GM12878 (cell line): ENCODE results near the gene CC2D1A. TPM values are rescaled to one million over a fixed set of nuclear protein-coding genes. Genes with fewer than 3 reads are reported as not detected.

Experiments used
- ATAC-seq: fragments of 200-7000 bp; cut with Tn5 transposase; 3 replicates; pipeline ENCODE4 v1.9.1; 2020; ENCODE audit warnings: mild to moderate bottlenecking, moderate library complexity
- BruUV-seq: library from RNA; stranded (reverse); fragments of 400-500 nt; replicated peaks from 2 replicates; lab custom pipeline; 2021; lab: Mats Ljungman, UMichigan
- CTCF ChIA-PET: fragments of 300-600 bp; sonication (Branson Sonifier 250); formaldehyde crosslinking; extraction: SDS; loops from one replicate; lab custom pipeline; 2021; ENCODE audit warnings: inconsistent platforms; lab: Yijun Ruan, JAX
- POLR2A ChIA-PET: fragments of 350-600 bp; formaldehyde crosslinking; extraction: SDS; loops from one replicate; lab custom pipeline; 2021; ENCODE audit warnings: inconsistent platforms; lab: Charles Lee
- RAD21 ChIA-PET: fragments of 300-600 bp; sonication (Branson Sonifier 250); formaldehyde crosslinking; loops from one replicate; lab custom pipeline; 2023; ENCODE audit warnings: antibody characterized with exemption; ENCODE audit not compliant: unreplicated experiment; lab: Charles Lee
- SMC1A ChIA-PET: fragments of 300-600 bp; sonication (Branson Sonifier 250); formaldehyde crosslinking; loops from one replicate; lab custom pipeline; 2023; ENCODE audit not compliant: unreplicated experiment, uncharacterized antibody; lab: Charles Lee
- DNase-seq: peaks from one replicate; pipeline ENCODE4 v3.0.0-alpha.2; 2011; ENCODE audit warnings: low read depth, low spot score
- FAIRE-seq: peaks from 3 replicates; lab custom pipeline; 2011; peaks lifted over from hg19 to GRCh38; lab: Jason Lieb, UNC
- H2AFZ ChIP-seq: 2 replicates; pipeline ENCODE4 v1.6.0; 2011; ENCODE audit warnings: low read depth, low read length, control low read depth; ENCODE audit not compliant: control insufficient read depth
- H3K27ac ChIP-seq: 2 replicates; pipeline ENCODE4 v1.5.1; 2011; ENCODE audit warnings: control low read depth; ENCODE audit not compliant: control insufficient read depth, insufficient read depth
- H3K27me3 ChIP-seq, 2 experiments: replicated peaks in 1 of 2; 2 replicates each; pipeline versions ENCODE4 v1.6.0 to v1.6.1; 2011; ENCODE audit warnings: low read length in 1 of 2; ENCODE audit not compliant: control insufficient read depth in 2 of 2, insufficient read depth in 2 of 2
- H3K36me3 ChIP-seq, 2 experiments: 2 replicates each; pipeline ENCODE4 v1.5.1; 2011; ENCODE audit warnings: low read length in 1 of 2; ENCODE audit not compliant: control insufficient read depth in 2 of 2, insufficient read depth in 2 of 2
- H3K4me1 ChIP-seq: 2 replicates; pipeline ENCODE4 v1.6.1; 2011; ENCODE audit warnings: mild to moderate bottlenecking, low read length, moderate library complexity, mixed read lengths; ENCODE audit not compliant: control insufficient read depth, insufficient read depth
- H3K4me2 ChIP-seq: 2 replicates; pipeline ENCODE4 v1.6.0; 2011; ENCODE audit warnings: control low read depth; ENCODE audit not compliant: control insufficient read depth, insufficient read depth
- H3K4me3 ChIP-seq: fragments of 200-600 bp; sonication (generic); 2 replicates; pipeline ENCODE4 v1.5.1; 2016
- H3K79me2 ChIP-seq: 2 replicates; pipeline ENCODE4 v1.6.0; 2011; ENCODE audit warnings: low read length; ENCODE audit not compliant: control insufficient read depth, insufficient read depth
- H3K9ac ChIP-seq: 2 replicates; pipeline ENCODE4 v1.8.0; 2011; ENCODE audit warnings: low read length, control low read depth, mixed read lengths; ENCODE audit not compliant: control insufficient read depth, insufficient read depth
- H3K9me3 ChIP-seq: replicated peaks from 3 replicates; pipeline ENCODE4 v1.5.1; 2011; ENCODE audit warnings: mild to moderate bottlenecking, low read length; ENCODE audit not compliant: control insufficient read depth, insufficient read depth
- H4K20me1 ChIP-seq: 2 replicates; pipeline ENCODE4 v1.6.0; 2011; ENCODE audit not compliant: control insufficient read depth, insufficient read depth
- ATF3 ChIP-seq: IDR thresholded peaks from 2 replicates; pipeline ENCODE4 v1.6.1; 2011; ENCODE audit warnings: low read depth, mild to moderate bottlenecking, low read length, moderate library complexity, borderline replicate concordance; ENCODE audit errors: extremely low read depth
- BCL11A ChIP-seq: IDR thresholded peaks from 2 replicates; pipeline ENCODE4 v1.6.1; 2011; ENCODE audit warnings: low read depth, low read length
- CHD1 ChIP-seq: IDR thresholded peaks from 2 replicates; pipeline ENCODE4 v1.6.1; 2012; ENCODE audit warnings: low read depth, low read length, improper control_type of control experiment
- FOS ChIP-seq: IDR thresholded peaks from 3 replicates; pipeline ENCODE4 v1.6.1; 2011; ENCODE audit warnings: borderline replicate concordance; ENCODE audit not compliant: insufficient read length; ENCODE audit errors: extremely low read depth
- JUND ChIP-seq: IDR thresholded peaks from 2 replicates; pipeline ENCODE4 v1.6.1; 2012; ENCODE audit warnings: low read depth, mild to moderate bottlenecking, low read length, improper control_type of control experiment, moderate library complexity
- NFYB ChIP-seq: IDR thresholded peaks from 2 replicates; pipeline ENCODE4 v1.6.1; 2011; ENCODE audit warnings: low read depth, mild to moderate bottlenecking, low read length, improper control_type of control experiment, moderate library complexity; ENCODE audit not compliant: insufficient read depth
- RAD51 ChIP-seq: fragments of 450-650 bp; IDR thresholded peaks from 2 replicates; pipeline ENCODE4 v1.6.1; 2016; ENCODE audit warnings: moderate library complexity, mild to moderate bottlenecking, inconsistent platforms
- RB1 ChIP-seq: fragments of 450-650 bp; formaldehyde crosslinking; IDR thresholded peaks from 2 replicates; pipeline ENCODE4 v1.6.1; 2017; ENCODE audit warnings: mild to moderate bottlenecking, borderline replicate concordance
- RELA ChIP-seq: fragments of 450-650 bp; IDR thresholded peaks from 2 replicates; pipeline ENCODE4 v1.8.0; 2014; ENCODE audit warnings: borderline replicate concordance; ENCODE audit not compliant: partially characterized antibody
- RUNX3 ChIP-seq: IDR thresholded peaks from 2 replicates; pipeline ENCODE4 v1.6.1; 2012; ENCODE audit warnings: low read length, inconsistent platforms
- SIX5 ChIP-seq: IDR thresholded peaks from 2 replicates; pipeline ENCODE4 v1.6.1; 2011; ENCODE audit warnings: mild to moderate bottlenecking, low read depth, low read length, moderate library complexity; ENCODE audit not compliant: severe bottlenecking
- STAT3 ChIP-seq: IDR thresholded peaks from 2 replicates; pipeline ENCODE4 v1.6.1; 2011; ENCODE audit warnings: low read depth, low read length, improper control_type of control experiment
- USF1 ChIP-seq: IDR thresholded peaks from 2 replicates; pipeline ENCODE4 v1.6.1; 2011; ENCODE audit warnings: borderline replicate concordance, low read depth, mild to moderate bottlenecking, moderate library complexity, mixed read lengths, low read length; ENCODE audit not compliant: insufficient read depth; ENCODE audit errors: extremely low read length
- USF2 ChIP-seq: IDR thresholded peaks from 2 replicates; pipeline ENCODE4 v1.6.1; 2011; ENCODE audit warnings: low read depth, low read length, improper control_type of control experiment, borderline replicate concordance
- ZBTB33 ChIP-seq: fragments of 450-650 bp; IDR thresholded peaks from 2 replicates; pipeline ENCODE4 v1.6.1; 2017; ENCODE audit warnings: mild to moderate bottlenecking
- ZNF207 ChIP-seq: fragments of 450-650 bp; IDR thresholded peaks from 2 replicates; pipeline ENCODE4 v1.6.1; 2014; ENCODE audit warnings: antibody characterized with exemption, mild to moderate bottlenecking, borderline replicate concordance
- WGBS: methylation state at CpG from one replicate; pipeline ENCODE4 v1.1.6; 2016; ENCODE audit warnings: low lambda C conversion rate; ENCODE audit not compliant: insufficient replicate concordance, insufficient coverage; ENCODE audit errors: missing lambda C conversion rate; 5-methylcytosine and 5-hydroxymethylcytosine counted together
- in situ Hi-C: fragments of 300-500 bp; cut with MboI; formaldehyde crosslinking; loops from 9 replicates; pipeline ENCODE4 v1.14.3; 2018; ENCODE audit warnings: mixed read lengths
- intact Hi-C: fragments of 100-400 bp; cut with micrococcal nuclease; formaldehyde crosslinking; loops from one replicate; pipeline ENCODE4 v1.14.2; 2022; ENCODE audit not compliant: unreplicated experiment
- polyA plus RNA-seq, 11 experiments: library from polyadenylated mRNA; depleted of rRNA in 4 of 11; unstranded in 6 of 11; stranded (reverse) in 5 of 11; fragments of >200 nt; fragmentation: Nextera tagmentation in 4 of 11; fragmentation: Illumina TruSeq in 1 of 11; extraction: Ambion mirVana in 4 of 11; extraction: Trizol in 1 of 11; gene quantifications; 1 replicate in 1 of 11; 2 replicates in 10 of 11; pipeline versions ENCODE4 v1.2.1 to v1.2.3, GENCODE V29; 2011 to 2016; ENCODE audit warnings: inconsistent platforms in 2 of 11, missing spikeins in 2 of 11, low read depth in 1 of 11
- total RNA-seq, 4 experiments: library from RNA; depleted of rRNA in 3 of 4; stranded (reverse); fragments of >200 nt in 3 of 4; fragmentation: Illumina TruSeq in 1 of 4; extraction: Trizol in 1 of 4; gene quantifications; 2 replicates each; pipeline versions ENCODE4 v1.2.1 to v1.2.3, GENCODE V29; 2013 to 2021

Gene CC2D1A
- total and polyA plus RNA-seq, 10 of the 15 experiments (the other 5 are each of a cell fraction or from before 2014, with no cell fraction given): 0.13 to 36.1 (median 16.1) TPM

GRCh38 chr19:13920940-13921747, 15.1 kb downstream of the CC2D1A start:
- Histone ChIP-seq H3K4me1 (no peaks in the 10 kb centered on the region), H3K4me2 (no peak overlapping the region), H4K20me1 (no peaks in the 10 kb centered on the region), H3K27ac (no peak overlapping the region), H2AFZ (peak overlapping the region; percentile 16; the same call in 1 of the 2 replicates), H3K9me3 (peaks cover 7% of the 10 kb centered on the region), H3K36me3 (peaks cover 6 to 11% of the 10 kb centered on the region in 2 experiments; a peak in 3 of 4 replicates), H3K4me3 (no peak overlapping the region), H3K27me3 (no peaks in the 10 kb centered on the region), H3K79me2 (no peaks in the 10 kb centered on the region), H3K9ac (no peak overlapping the region)
- peak; percentile 25 for DNase-seq
- WGBS: 56% methylated on average over 2 of the region's 2 CpGs
- SMC1A ChIA-PET: interaction anchor here (1.2 kb wide), 1 partner anchor 121 kb away, joined by 3 read pairs; no protein-coding TSS in a partner anchor
- intact Hi-C loops: no loop called here
- BruUV-seq: no TSS peak
- CTCF ChIA-PET: interaction anchor here (0.7 to 1.4 kb wide), 6 partner anchors 12 to 215 kb away, joined by 3 to 7 read pairs (median 3); partner anchors contain the start of gene ASF1B
- ATAC-seq: peak; percentile 98
- RAD21 ChIA-PET: no interaction called here
- POLR2A ChIA-PET: interaction anchor here (0.7 kb wide), 1 partner anchor 10 kb away, joined by 3 read pairs; no protein-coding TSS in a partner anchor
- peak; percentile 80 for FAIRE-seq
- in situ Hi-C loops: no loop called here
- TF ChIP-seq ZNF207 (no peak), USF2 (peak; percentile 55), STAT3 (no peak), RELA (no peak), JUND (no peak), CHD1 (no peak), NFYB (0 out of 2 replicates have a peak, but pooled peaks have one; percentile 33), ATF3 (peak; percentile 81), USF1 (peak; percentile 84), RB1 (no peak), BCL11A (no peak), ZBTB33 (no peak), SIX5 (peak; percentile 80), FOS (no peak), RUNX3 (peak; percentile 20; the same call in 1 of the 2 replicates), RAD51 (peak; percentile 57; the same call in 1 of the 2 replicates)
